NT2/D1 (cell line): ENCODE results near the gene PAPOLA.
"Not testable (repeated sequence)": the region's sequence is repeated elsewhere in the genome, so short reads cannot be mapped to it uniquely, and the experiment has no call there.

ENCODE experiments used
- DNase-seq: peaks from one replicate; pipeline ENCODE4 v3.0.0-alpha.2; 2011; ENCODE audit warnings: low read depth, low spot score
- H3K27me3 ChIP-seq: 2 replicates; pipeline ENCODE4 v1.6.0; 2011; ENCODE audit warnings: mild to moderate bottlenecking; ENCODE audit not compliant: insufficient read length, insufficient read depth
- H3K36me3 ChIP-seq: 2 replicates; pipeline ENCODE4 v1.6.1; 2011; ENCODE audit warnings: mild to moderate bottlenecking, low read length, mixed read lengths; ENCODE audit not compliant: insufficient read depth, insufficient read length
- H3K4me1 ChIP-seq: 2 replicates; pipeline ENCODE4 v1.5.1; 2011; ENCODE audit not compliant: insufficient read depth, insufficient read length
- H3K4me3 ChIP-seq: 2 replicates; pipeline ENCODE4 v1.5.1; 2011; ENCODE audit warnings: low read depth; ENCODE audit not compliant: insufficient read length
- H3K9ac ChIP-seq: 2 replicates; pipeline ENCODE4 v1.6.0; 2011; ENCODE audit warnings: low read depth; ENCODE audit not compliant: insufficient read length
- H3K9me3 ChIP-seq: 2 replicates; pipeline ENCODE4 v1.5.1; 2011; ENCODE audit warnings: mild to moderate bottlenecking, low read length; ENCODE audit not compliant: insufficient read depth
- SUZ12 ChIP-seq: IDR thresholded peaks from 2 replicates; pipeline ENCODE4 v1.6.1; 2011; ENCODE audit not compliant: insufficient read length, insufficient read depth; ENCODE audit errors: extremely low read depth
- YY1 ChIP-seq: IDR thresholded peaks from 2 replicates; pipeline ENCODE4 v1.6.1; 2011; ENCODE audit not compliant: insufficient read length, insufficient read depth
- ZNF274 ChIP-seq: IDR thresholded peaks from 2 replicates; pipeline ENCODE4 v1.6.1; 2011; ENCODE audit warnings: mild to moderate bottlenecking, low read depth, low read length

PAPOLA gene

GRCh38 chr14:96470331-96470730 lies 31.9 kb upstream of the PAPOLA start:
- H3K4me1 ChIP-seq, result no peaks in the 10 kb centered on the region
- DNase-seq, result no peak
- H3K9me3 ChIP-seq, result no peaks in the 10 kb centered on the region
- no peaks in the 10 kb centered on the region for H3K27me3 ChIP-seq
- no peaks in the 10 kb centered on the region for H3K36me3 ChIP-seq
- H3K9ac ChIP-seq, result no peak overlapping the region
- no peak overlapping the region for H3K4me3 ChIP-seq
- TF ChIP-seq SUZ12 (no peak), ZNF274 (no peak), YY1 (no peak)

- not testable (repeated sequence) for H3K36me3 ChIP-seq, DNase-seq, H3K9me3 ChIP-seq, H3K4me1 ChIP-seq, H3K9ac ChIP-seq, H3K4me3 ChIP-seq, H3K27me3 ChIP-seq
Measured at GRCh38 chr14:96470967-96471366, 31.2 kb upstream of the PAPOLA start.

GRCh38 chr14:96478119-96478518 lies 24.1 kb upstream of the PAPOLA start:
- DNase-seq, result no peak
- TF ChIP-seq YY1 (no peak), SUZ12 (no peak), ZNF274 (no peak)
- Histone ChIP-seq H3K9me3 (no peaks in the 10 kb centered on the region), H3K9ac (no peak overlapping the region), H3K4me3 (no peak overlapping the region), H3K27me3 (no peaks in the 10 kb centered on the region), H3K36me3 (no peaks in the 10 kb centered on the region), H3K4me1 (no peaks in the 10 kb centered on the region)

GRCh38 chr14:96479435-96480146 lies 22.6 kb upstream of the PAPOLA start:
- no peaks in the 10 kb centered on the region for H3K27me3 ChIP-seq
- TF ChIP-seq SUZ12 (no peak), ZNF274 (no peak), YY1 (no peak)

GRCh38 chr14:96481731-96482314 lies 20.4 kb upstream of the PAPOLA start:
- Histone ChIP-seq H3K9ac (no peak overlapping the region), H3K36me3 (no peaks in the 10 kb centered on the region), H3K27me3 (no peaks in the 10 kb centered on the region), H3K4me3 (no peak overlapping the region), H3K9me3 (no peaks in the 10 kb centered on the region), H3K4me1 (no peaks in the 10 kb centered on the region)
- no peak for DNase-seq
- TF ChIP-seq SUZ12 (no peak), YY1 (no peak), ZNF274 (no peak)

More at GRCh38 chr14:96479435-96480146, 22.6 kb upstream of the PAPOLA start:
- Histone ChIP-seq H3K36me3 (no peaks in the 10 kb centered on the region), H3K4me3 (no peak overlapping the region), H3K4me1 (no peaks in the 10 kb centered on the region), H3K9me3 (no peaks in the 10 kb centered on the region), H3K9ac (no peak overlapping the region)
- DNase-seq, result no peak

GRCh38 chr14:96482986-96483385 lies 19.2 kb upstream of the PAPOLA start:
- Histone ChIP-seq H3K36me3 (no peaks in the 10 kb centered on the region), H3K27me3 (no peaks in the 10 kb centered on the region), H3K4me3 (no peak overlapping the region), H3K9me3 (no peaks in the 10 kb centered on the region), H3K4me1 (no peaks in the 10 kb centered on the region), H3K9ac (no peak overlapping the region)
- DNase-seq, result no peak
- TF ChIP-seq ZNF274 (no peak), SUZ12 (no peak), YY1 (no peak)

- no peak for DNase-seq
- Histone ChIP-seq H3K36me3 (no peaks in the 10 kb centered on the region), H3K4me1 (no peaks in the 10 kb centered on the region), H3K4me3 (no peak overlapping the region), H3K9ac (no peak overlapping the region), H3K27me3 (no peaks in the 10 kb centered on the region), H3K9me3 (no peaks in the 10 kb centered on the region)
- TF ChIP-seq YY1 (no peak), ZNF274 (no peak), SUZ12 (no peak)
Measured at GRCh38 chr14:96484399-96484798, 17.8 kb upstream of the PAPOLA start.
